ENCODE results near the gene ATP2B3. TPM values are rescaled to one million over a fixed set of nuclear protein-coding genes. Genes with fewer than 3 reads are reported as not detected.

The ATP2B3 gene
- total RNA-seq, 2 experiments from 2014 or later: not detected

DNA sequence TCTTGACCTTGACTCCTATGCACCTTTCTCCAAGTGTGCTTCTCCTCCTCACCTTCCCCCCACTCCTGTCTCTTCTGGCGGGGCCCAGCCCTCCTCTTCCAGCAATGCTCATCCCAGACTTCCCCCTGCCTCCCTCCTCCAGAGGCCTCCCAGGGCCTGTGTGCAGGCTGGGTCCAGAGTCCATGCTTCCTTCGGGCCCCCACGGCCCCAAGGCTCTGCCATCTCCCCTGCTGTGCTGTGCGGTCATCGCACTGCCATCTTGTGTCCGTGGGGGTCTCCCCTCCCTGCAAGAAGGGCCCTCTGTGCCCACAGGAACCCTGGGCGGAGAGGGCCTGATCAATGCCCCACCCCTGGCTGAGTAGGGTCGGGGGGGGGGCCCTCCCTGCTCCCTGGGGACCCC, 27.3 kb downstream of the ATP2B3 start:
- H3K4me1 Mint-ChIP-seq: no peaks in the 10 kb centered on the region
- ChIA-PET POLR2A (no interaction called here), CTCF (no interaction called here)
- no peak for ATAC-seq
- DNase-seq: no peak
- H3K9me3 Mint-ChIP-seq (ENCODE audit: low read depth): no peaks in the 10 kb centered on the region
- intact Hi-C loops (cut with DNase I, micrococcal nuclease): no loop called here
- H3K27ac Mint-ChIP-seq: no peak overlapping the region
- H3K4me3 Mint-ChIP-seq: no peak overlapping the region
- H3K27me3 Mint-ChIP-seq: no peaks in the 10 kb centered on the region
- H3K36me3 Mint-ChIP-seq (ENCODE audit: low read depth): no peaks in the 10 kb centered on the region

DNA sequence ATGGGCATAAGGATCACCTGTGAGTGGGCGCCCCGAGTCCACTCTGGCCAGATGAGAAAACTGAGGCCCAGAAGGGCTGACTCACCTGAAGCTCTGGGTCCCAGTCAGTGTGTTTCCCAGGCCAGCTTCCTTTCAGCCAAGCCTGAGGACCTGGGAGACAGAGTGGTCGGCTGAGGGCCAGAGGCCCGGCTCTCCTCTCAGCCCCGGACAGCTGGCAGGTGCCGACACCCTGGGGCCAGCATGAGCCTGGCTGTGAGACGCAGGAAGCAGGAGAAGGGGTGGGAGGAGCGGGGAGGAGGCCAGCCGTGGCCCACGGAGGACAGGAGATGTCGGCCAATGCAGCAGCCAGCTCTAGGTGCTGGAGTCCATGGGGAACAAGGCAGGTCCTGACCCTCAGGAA, 28.9 kb downstream of the ATP2B3 start:
- no peak for ATAC-seq
- Mint-ChIP-seq H3K27me3 (no peaks in the 10 kb centered on the region), H3K27ac (no peak overlapping the region), H3K9me3 (ENCODE audit: low read depth) (no peaks in the 10 kb centered on the region), H3K36me3 (ENCODE audit: low read depth) (no peaks in the 10 kb centered on the region), H3K4me1 (no peaks in the 10 kb centered on the region), H3K4me3 (no peak overlapping the region)
- ChIA-PET CTCF (no interaction called here), POLR2A (no interaction called here)
- DNase-seq: no peak
- intact Hi-C loops (cut with DNase I, micrococcal nuclease): no loop called here

DNA sequence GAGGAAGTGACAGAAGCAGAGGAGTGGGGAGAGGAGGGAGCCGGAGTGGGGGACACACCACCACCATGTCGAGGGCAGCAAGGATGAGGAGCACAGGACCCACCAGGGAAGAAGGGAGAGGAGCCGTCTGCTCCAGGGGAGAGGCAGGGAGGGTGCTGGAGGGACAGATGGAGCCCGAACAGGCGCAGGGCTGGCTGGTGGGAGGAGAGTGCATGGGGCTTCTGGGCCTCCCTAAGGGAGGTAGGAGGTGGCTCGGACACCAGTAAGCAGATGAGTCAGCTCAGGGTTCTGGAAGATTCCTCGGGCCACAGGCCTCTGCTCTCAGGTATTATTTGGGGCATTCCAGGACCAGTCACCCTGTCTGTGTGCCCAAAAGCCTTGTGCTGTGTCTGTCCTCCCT, 29.8 kb downstream of the ATP2B3 start:
- no peaks in the 10 kb centered on the region for H3K4me1 Mint-ChIP-seq
- POLR2A ChIA-PET: no interaction called here
- H3K9me3 Mint-ChIP-seq (ENCODE audit: low read depth): no peaks in the 10 kb centered on the region
- H3K27me3 Mint-ChIP-seq: no peaks in the 10 kb centered on the region
- no peak overlapping the region for H3K27ac Mint-ChIP-seq
- DNase-seq: no peak
- no peak overlapping the region for H3K4me3 Mint-ChIP-seq
- CTCF ChIA-PET: no interaction called here
- H3K36me3 Mint-ChIP-seq (ENCODE audit: low read depth): no peaks in the 10 kb centered on the region
- intact Hi-C loops (cut with DNase I, micrococcal nuclease): no loop called here
- ATAC-seq: no peak

DNA sequence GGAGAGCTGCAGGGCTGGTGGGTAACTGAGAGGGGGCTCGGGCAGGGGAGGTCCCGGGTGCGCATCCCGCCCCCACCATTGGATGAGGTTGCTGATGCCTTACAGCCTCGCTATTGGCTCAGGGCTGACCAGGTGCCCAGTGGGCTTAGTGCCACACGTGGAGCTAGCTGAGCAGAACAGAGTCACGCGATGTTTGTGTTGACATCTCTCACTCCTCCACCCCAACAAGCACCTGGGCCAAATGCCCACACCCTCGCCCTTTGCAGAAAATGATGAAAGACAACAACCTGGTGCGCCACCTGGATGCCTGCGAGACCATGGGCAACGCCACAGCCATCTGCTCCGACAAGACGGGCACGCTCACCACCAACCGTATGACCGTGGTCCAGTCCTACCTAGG, 31.8 kb downstream of the ATP2B3 start:
- no peaks in the 10 kb centered on the region for H3K4me1 Mint-ChIP-seq
- no peak overlapping the region for H3K4me3 Mint-ChIP-seq
- ATAC-seq: no peak
- H3K27ac Mint-ChIP-seq: no peak overlapping the region
- H3K36me3 Mint-ChIP-seq (ENCODE audit: low read depth): no peaks in the 10 kb centered on the region
- intact Hi-C loops (cut with DNase I, micrococcal nuclease): no loop called here
- POLR2A ChIA-PET: no interaction called here
- no peak for DNase-seq
- CTCF ChIA-PET: interaction anchor here (0.6 kb wide), 1 partner anchor 10 kb away, joined by 4 read pairs; no protein-coding TSS in a partner anchor
- H3K27me3 Mint-ChIP-seq: no peaks in the 10 kb centered on the region
- no peaks in the 10 kb centered on the region for H3K9me3 Mint-ChIP-seq (ENCODE audit: low read depth)

DNA sequence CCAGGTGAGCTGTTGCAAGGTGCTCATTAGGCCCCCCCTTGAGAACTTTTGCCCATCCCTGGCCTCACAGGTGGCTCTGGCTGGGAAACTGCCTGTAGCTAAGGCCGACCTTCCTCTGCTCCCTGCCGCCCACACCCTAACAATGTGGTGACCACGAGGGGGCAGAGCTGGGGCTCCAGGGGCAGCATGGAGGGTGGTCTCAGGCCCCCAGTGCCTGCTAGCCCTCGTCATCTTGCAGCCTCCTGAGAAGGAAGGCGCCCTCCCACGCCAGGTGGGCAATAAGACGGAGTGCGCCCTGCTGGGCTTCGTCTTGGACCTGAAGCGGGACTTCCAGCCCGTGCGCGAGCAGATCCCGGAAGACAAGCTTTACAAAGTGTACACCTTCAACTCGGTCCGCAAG, 32.4 kb downstream of the ATP2B3 start:
- Mint-ChIP-seq H3K27me3 (no peaks in the 10 kb centered on the region), H3K4me1 (no peaks in the 10 kb centered on the region), H3K9me3 (ENCODE audit: low read depth) (no peaks in the 10 kb centered on the region), H3K36me3 (ENCODE audit: low read depth) (no peaks in the 10 kb centered on the region), H3K27ac (no peak overlapping the region), H3K4me3 (no peak overlapping the region)
- no peak for ATAC-seq
- CTCF ChIA-PET: interaction anchor here (0.6 kb wide), 1 partner anchor 10 kb away, joined by 4 read pairs; no protein-coding TSS in a partner anchor
- DNase-seq: no peak
- intact Hi-C loops (cut with DNase I, micrococcal nuclease): loop anchor here in 1 of 2 experiments (5.0 kb wide), 2 partner anchors 97 to 117 kb away; partner anchors contain the start of gene DUSP9
- POLR2A ChIA-PET: no interaction called here

DNA sequence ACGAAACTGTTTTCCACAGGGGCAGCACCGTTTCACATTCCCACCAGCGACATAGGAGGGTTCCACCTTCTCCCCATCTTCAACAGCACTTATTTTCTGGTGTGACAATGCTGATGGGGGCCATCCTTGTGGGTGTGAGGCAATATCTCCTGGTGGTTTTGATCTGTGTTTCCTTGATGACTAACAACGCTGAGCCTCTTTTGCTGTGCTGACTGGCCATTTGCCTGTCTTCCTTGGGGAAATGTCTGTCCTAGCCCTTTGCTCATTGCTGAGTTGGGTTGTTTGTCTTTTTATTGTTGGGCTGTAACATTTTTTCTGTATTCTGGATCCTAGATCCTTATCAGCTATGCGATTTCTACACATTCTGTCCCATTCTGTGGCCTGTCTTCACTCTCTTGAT, 33.7 kb downstream of the ATP2B3 start:
- Mint-ChIP-seq H3K36me3 (ENCODE audit: low read depth) (no peaks in the 10 kb centered on the region), H3K9me3 (ENCODE audit: low read depth) (no peaks in the 10 kb centered on the region), H3K27me3 (no peaks in the 10 kb centered on the region), H3K4me3 (no peak overlapping the region), H3K27ac (no peak overlapping the region), H3K4me1 (no peaks in the 10 kb centered on the region)
- intact Hi-C loops (cut with DNase I, micrococcal nuclease): loop anchor here in 1 of 2 experiments (5.0 kb wide), 2 partner anchors 96 to 116 kb away; partner anchors contain the start of gene DUSP9
- ChIA-PET CTCF (interaction anchor here (0.5 kb wide), 1 partner anchor 503 kb away, joined by 3 read pairs; no protein-coding TSS in a partner anchor), POLR2A (interaction anchor here (0.6 kb wide), 1 partner anchor 45 kb away, joined by 3 read pairs; no protein-coding TSS in a partner anchor)
- DNase-seq: no peak
- no peak for ATAC-seq

DNA sequence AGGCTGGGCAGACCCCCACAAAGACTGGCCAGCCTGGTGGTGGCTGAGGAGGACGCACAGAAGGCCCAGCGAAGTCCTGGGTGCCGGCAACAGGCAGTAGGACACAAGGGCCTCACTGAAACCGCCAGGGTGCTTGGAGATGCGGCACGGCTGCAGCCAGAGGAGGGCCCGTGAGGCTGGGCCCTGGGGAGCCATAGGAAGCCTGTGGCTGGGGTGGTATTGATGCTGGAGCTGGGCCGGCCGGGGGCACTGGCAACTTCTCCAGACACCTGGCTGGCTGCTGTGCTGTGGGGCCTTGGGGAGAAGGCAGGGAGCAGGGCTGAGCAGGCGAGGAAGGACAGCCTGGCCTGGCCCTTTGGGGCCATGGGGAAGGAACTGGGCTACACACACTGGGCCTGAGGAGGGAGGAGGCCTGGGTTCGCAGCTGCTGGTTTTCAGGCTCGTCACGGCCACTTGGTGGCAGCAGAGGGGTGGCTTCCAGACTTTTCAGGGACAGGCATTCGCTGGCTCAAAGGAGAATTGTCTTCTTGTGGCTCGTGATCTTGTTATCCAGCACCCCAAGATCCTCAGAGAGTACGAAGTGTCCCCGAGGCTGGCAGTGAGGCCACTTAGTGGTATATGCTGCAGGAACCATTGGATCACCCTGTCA, 37.2 kb downstream of the ATP2B3 start:
- H3K27ac Mint-ChIP-seq: no peak overlapping the region
- intact Hi-C loops (cut with DNase I, micrococcal nuclease): loop anchor here (1.0 to 5.0 kb wide), 5 partner anchors 93 to 114 kb away; partner anchors contain the start of gene DUSP9 (in 1 of the 2)
- ChIA-PET CTCF (interaction anchor here (0.6 to 2.0 kb wide), 17 partner anchors 9 to 666 kb away, joined by 3 to 14 read pairs (median 3); no protein-coding TSS in a partner anchor), POLR2A (no interaction called here)
- DNase-seq (peak; percentile 76), ATAC-seq (peak; percentile 66)
- H3K4me1 Mint-ChIP-seq: no peaks in the 10 kb centered on the region
- H3K4me3 Mint-ChIP-seq: no peak overlapping the region
- no peaks in the 10 kb centered on the region for H3K36me3 Mint-ChIP-seq (ENCODE audit: low read depth)
- H3K9me3 Mint-ChIP-seq (ENCODE audit: low read depth): no peaks in the 10 kb centered on the region
- no peaks in the 10 kb centered on the region for H3K27me3 Mint-ChIP-seq

DNA sequence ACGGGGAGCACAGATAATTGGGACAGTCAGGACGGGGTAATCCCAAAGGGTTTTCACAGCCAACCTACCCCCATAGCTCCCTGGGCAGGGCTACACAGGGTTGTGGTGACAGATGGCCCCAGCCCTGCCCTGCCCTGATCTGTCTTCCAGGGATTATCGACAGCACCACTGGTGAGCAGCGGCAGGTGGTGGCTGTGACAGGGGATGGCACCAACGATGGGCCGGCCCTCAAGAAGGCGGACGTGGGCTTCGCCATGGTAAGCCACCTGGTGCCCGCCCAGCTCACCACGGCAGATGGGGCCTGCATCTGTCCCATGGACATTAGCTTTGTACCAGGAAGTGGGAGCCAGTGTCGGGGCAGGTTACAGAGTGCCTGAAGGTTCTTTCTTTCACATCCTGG, 39.3 kb downstream of the ATP2B3 start:
- Mint-ChIP-seq H3K36me3 (ENCODE audit: low read depth) (no peaks in the 10 kb centered on the region), H3K27me3 (no peaks in the 10 kb centered on the region), H3K9me3 (ENCODE audit: low read depth) (no peaks in the 10 kb centered on the region), H3K27ac (no peak overlapping the region), H3K4me1 (no peaks in the 10 kb centered on the region), H3K4me3 (no peak overlapping the region)
- DNase-seq: no peak
- ChIA-PET CTCF (interaction anchor here (0.8 kb wide), 1 partner anchor 109 kb away, joined by 3 read pairs; no protein-coding TSS in a partner anchor), POLR2A (no interaction called here)
- intact Hi-C loops (cut with DNase I, micrococcal nuclease): no loop called here
- no peak for ATAC-seq

DNA sequence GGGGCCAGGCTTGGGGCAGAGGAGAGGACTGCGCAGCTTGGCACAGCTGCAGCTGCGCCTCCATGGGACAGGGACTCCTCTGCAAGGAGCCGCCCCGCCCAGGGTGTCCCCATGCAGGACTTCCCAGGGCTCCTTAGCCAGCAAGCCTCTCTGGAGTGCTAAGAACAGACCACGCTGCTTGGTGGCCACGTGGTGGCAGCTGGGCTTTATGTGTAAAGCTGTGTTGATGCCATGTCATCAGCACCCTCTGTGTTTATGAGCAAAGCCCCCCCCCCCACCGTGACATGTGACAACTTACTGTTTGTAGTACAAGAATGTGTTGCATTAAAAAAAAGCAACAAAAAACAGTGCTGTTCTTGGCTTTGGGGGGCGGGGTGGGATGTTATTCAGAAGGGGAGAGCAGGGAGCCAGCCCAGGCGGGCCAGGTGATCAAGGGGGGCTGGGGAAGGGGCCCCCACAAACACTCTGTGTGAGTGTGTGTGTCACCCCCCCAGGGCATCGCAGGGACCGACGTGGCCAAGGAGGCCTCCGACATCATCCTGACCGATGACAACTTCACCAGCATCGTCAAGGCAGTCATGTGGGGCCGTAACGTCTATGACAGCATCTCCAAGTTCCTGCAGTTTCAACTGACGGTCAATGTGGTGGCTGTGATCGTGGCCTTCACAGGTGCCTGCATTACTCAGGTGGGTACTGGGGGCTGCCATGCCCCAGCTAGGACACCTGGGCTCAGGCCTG, 40.3 kb downstream of the ATP2B3 start:
- H3K4me3 Mint-ChIP-seq: no peak overlapping the region
- H3K4me1 Mint-ChIP-seq: no peaks in the 10 kb centered on the region
- no peak for ATAC-seq
- DNase-seq: no peak
- no peak overlapping the region for H3K27ac Mint-ChIP-seq
- CTCF ChIA-PET: interaction anchor here (0.5 kb wide), 1 partner anchor 29 kb away, joined by 3 read pairs; no protein-coding TSS in a partner anchor
- POLR2A ChIA-PET: no interaction called here
- no peaks in the 10 kb centered on the region for H3K36me3 Mint-ChIP-seq (ENCODE audit: low read depth)
- H3K27me3 Mint-ChIP-seq: no peaks in the 10 kb centered on the region
- H3K9me3 Mint-ChIP-seq (ENCODE audit: low read depth): no peaks in the 10 kb centered on the region
- intact Hi-C loops (cut with DNase I, micrococcal nuclease): no loop called here

DNA sequence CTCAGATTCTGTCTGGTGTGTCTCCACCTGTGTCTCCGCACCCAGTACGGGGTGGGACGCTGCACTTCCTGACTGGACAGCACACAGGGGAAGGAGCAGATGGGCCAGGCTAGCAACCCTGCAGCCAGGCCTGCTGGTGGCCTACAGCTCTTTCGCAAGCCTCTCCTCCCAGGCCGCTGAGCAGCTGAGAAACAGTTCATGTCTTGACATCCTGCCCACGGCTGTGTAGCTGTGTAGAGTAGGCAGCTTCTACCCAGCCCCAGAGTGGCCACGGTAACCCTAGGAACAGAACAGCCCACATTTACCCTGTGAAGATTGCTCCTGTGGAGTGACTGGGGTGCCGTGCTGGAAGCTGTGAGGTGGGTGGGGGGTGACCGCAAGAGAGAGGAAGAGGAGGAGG, 42.6 kb downstream of the ATP2B3 start:
- no peaks in the 10 kb centered on the region for H3K4me1 Mint-ChIP-seq
- no peak for DNase-seq
- no peak for ATAC-seq
- POLR2A ChIA-PET: no interaction called here
- H3K4me3 Mint-ChIP-seq: no peak overlapping the region
- intact Hi-C loops (cut with DNase I, micrococcal nuclease): no loop called here
- H3K36me3 Mint-ChIP-seq (ENCODE audit: low read depth): no peaks in the 10 kb centered on the region
- no peak overlapping the region for H3K27ac Mint-ChIP-seq
- H3K27me3 Mint-ChIP-seq: no peaks in the 10 kb centered on the region
- CTCF ChIA-PET: no interaction called here
- no peaks in the 10 kb centered on the region for H3K9me3 Mint-ChIP-seq (ENCODE audit: low read depth)

DNA sequence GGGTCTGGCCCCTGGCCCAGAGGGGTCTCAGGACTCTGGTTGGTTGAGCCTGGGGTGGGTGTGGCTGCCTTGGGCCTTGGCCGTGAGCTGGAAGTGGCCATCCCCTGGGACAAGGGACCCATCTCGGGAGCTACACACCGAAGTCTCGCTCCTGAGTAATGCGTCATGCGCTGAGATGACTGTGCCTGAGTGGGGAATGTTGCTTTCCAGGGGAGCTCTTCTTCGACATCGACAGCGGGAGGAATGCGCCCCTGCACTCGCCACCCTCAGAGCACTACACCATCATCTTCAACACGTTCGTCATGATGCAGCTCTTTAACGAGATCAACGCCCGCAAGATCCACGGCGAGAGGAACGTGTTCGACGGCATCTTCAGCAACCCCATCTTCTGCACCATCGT, 43.0 kb downstream of the ATP2B3 start:
- Mint-ChIP-seq H3K9me3 (ENCODE audit: low read depth) (no peaks in the 10 kb centered on the region), H3K27me3 (no peaks in the 10 kb centered on the region), H3K27ac (no peak overlapping the region), H3K36me3 (ENCODE audit: low read depth) (no peaks in the 10 kb centered on the region), H3K4me1 (no peaks in the 10 kb centered on the region), H3K4me3 (no peak overlapping the region)
- ATAC-seq (no peak), DNase-seq (no peak)
- POLR2A ChIA-PET: no interaction called here
- CTCF ChIA-PET: no interaction called here
- intact Hi-C loops (cut with DNase I, micrococcal nuclease): no loop called here

DNA sequence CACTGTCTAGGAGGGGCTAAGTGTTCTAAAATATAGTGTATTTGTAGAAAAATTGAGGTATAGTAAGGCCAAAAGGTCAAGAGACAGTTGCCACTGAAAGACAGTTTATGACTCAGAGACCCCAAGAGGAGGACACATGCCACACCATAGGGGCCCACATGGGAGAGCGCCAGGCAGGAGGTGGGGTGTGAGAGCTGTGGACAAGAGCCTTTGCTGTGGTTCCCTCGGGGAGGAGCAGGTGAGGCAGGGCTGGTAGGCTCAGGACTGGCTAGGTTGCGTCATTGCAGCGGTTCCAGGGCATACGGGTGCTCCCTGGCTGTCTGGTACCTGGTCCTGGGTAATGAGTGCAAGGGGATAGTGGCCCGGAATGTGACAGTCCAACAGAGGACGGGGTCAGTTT, 43.9 kb downstream of the ATP2B3 start:
- no peak for DNase-seq

More for the DNA sequence above, 43.9 kb downstream of the ATP2B3 start:
- Mint-ChIP-seq H3K4me3 (no peak overlapping the region), H3K9me3 (ENCODE audit: low read depth) (no peaks in the 10 kb centered on the region), H3K36me3 (ENCODE audit: low read depth) (no peaks in the 10 kb centered on the region), H3K27me3 (no peaks in the 10 kb centered on the region), H3K4me1 (no peaks in the 10 kb centered on the region), H3K27ac (no peak overlapping the region)
- no peak for ATAC-seq
- ChIA-PET POLR2A (no interaction called here), CTCF (interaction anchor here (0.7 kb wide), 1 partner anchor 105 kb away, joined by 3 read pairs; no protein-coding TSS in a partner anchor)
- intact Hi-C loops (cut with DNase I, micrococcal nuclease): no loop called here

Data from activated CD4-positive, alpha-beta T cell treated with anti-CD3 and anti-CD28 coated beads for 36 hours (primary cell).